Measurements from ENCODE around the gene KMT2B.

Gene KMT2B

GRCh38 chr19:35727053-35727955, 9.5 kb downstream of the KMT2B start:
- DNase-seq (ENCODE audit: low read depth in 2 of 2), result no peak

DNA sequence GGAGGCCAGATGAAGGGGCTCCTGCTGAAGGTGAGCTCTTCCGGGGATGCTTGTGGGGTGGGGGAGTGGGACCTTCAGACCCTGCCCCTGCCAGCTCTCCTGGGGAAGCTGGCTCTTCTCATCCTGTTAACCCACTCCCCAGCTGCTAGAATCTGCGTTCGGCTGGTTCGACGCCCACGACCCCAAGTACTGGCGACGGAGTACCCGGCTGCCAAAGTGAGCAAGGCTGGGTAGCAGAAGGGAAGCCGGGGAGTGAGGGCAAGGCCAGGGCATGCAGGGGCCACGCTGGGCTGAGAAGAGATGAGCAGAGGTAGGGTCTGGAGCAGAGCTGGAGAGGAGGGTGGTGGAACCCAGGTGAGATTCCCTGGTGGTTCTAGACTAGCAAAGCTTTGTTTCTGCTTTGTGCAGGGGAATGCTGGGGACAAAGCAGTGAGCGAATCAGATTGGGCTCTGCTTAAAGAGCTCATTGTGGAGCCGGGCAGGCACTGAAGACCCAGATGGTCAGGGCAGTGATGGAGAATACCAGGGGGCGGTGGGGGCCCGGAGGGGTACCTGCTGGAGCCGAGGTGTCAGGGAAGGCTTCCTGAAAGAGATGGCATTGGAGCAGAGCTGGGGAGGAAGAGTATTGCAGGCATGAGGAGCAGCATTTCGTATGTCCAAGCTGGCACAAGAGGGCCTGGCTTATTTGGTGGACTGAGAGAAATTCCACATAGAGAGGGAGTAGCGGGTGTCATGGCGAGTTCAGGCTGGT, 10.3 kb downstream of the KMT2B start:
- no peak for DNase-seq (ENCODE audit: low read depth in 2 of 2)

GRCh38 chr19:35729021-35729420, 11.2 kb downstream of the KMT2B start:
- DNase-seq (ENCODE audit: low read depth in 2 of 2), result no peak

- DNase-seq (ENCODE audit: low read depth in 2 of 2), result no peak
These were observed 12.0 kb downstream of the KMT2B start for GRCh38 chr19:35729763-35730162.

DNA sequence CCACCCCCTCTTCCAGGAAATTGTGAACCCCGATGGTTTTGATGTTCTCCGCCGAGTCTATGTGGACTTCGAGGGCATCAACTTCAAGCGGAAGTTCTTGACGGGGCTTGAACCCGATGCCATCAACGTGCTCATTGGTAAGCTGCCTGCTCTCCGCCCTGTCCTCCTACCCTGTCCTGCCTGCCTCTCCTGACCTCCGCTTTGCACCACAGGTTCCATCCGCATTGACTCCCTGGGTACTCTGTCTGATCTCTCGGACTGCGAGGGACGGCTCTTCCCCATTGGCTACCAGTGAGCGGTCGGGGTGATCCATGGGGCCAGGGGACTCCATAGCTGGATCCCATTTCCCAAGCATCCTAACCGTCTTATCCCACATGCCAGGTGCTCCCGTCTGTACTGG, 12.5 kb downstream of the KMT2B start:
- no peak for DNase-seq (ENCODE audit: low read depth in 2 of 2)

DNA sequence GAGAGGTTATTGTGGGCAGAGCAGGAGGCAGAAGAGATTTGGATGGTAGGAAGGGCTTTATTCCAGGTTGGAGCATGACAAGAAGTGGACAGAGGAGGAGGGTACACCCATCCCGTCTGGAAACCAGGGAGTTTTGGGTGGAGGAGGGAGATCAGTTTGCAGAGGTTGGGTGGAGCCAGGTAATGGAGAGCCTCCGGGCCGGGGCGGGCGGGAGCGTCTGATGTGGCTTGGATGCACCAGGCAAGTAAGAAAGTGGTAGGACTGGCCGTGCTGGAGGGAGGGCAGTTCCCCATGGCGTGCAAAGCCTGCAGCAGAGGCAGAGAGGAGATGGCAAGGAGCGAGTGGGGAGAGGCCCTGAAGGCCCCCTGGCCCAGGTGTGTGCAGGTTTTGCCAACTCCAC, 13.6 kb downstream of the KMT2B start:
- no peak for DNase-seq (ENCODE audit: low read depth in 2 of 2)

DNA sequence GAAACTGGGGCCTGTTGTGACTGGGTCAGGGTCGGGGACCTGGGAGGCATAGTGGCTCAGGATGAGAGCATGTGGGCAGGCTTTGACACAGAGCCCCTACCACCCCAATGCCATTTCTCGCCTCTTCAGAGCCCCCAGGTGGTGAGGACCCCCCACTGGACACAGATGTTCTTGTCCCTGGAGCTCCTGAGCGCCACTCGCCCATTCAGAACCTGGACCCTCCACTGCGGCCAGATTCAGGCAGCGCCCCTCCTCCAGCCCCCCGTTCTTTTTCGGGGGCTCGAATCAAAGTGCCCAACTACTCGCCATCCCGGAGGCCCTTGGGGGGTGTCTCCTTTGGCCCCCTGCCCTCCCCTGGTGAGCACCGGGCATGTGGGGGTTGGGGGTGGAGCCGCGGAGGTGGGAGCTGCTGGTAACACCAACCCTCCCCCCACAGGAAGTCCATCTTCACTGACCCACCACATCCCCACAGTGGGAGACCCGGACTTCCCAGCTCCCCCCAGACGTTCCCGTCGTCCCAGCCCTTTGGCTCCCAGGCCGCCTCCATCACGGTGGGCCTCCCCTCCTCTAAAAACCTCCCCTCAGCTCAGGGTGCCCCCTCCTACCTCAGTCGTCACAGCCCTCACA, 14.1 kb downstream of the KMT2B start:
- no peak for DNase-seq (ENCODE audit: low read depth in 2 of 2)

GRCh38 chr19:35732540-35733179, 14.9 kb downstream of the KMT2B start:
- no peak for DNase-seq (ENCODE audit: low read depth in 2 of 2)

GRCh38 chr19:35733180-35734125, 15.7 kb downstream of the KMT2B start:
- DNase-seq (ENCODE audit: low read depth in 2 of 2), result no peak

DNA sequence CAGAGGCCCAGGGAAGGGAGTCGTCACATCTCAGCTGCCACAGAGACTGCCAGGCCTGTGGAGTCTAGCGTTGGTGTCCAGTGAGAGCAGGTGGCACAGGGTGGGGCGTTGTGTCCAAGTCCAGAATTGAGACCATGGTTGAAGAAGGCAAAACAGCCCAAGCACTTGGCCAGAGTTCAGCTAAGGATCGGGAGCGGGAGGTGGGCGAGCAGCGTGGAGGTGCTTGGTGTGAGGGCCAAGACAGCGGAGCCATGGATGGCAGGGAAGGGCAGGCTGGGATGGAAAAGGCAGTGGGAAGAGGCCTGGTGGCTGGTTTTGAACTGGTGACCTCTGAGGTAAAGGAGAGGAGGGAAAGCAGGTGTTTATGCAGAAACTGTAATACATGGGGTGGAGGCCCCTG, 16.5 kb downstream of the KMT2B start:
- DNase-seq (ENCODE audit: low read depth in 2 of 2), result no peak

DNA sequence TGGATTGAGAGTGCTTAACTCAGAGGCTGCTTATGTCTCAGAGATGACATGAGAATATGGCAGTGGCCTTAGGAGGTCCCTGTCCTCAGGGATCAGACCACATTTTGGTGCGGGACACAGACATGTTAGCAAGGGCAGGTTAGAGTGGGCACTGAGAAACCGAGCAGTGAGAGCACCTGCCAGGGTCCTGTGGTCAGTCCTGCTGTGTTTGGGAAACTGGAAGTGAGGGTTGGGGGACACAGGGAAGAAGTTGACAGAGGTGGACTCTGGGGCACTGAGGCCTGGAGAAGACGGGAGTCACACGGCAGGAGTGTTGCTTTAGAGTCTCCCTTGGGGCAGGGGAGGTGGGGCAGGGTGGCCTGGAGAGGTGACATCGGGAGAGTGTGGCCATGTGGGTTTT, 17.1 kb downstream of the KMT2B start:
- DNase-seq (ENCODE audit: low read depth in 2 of 2), result no peak

DNA sequence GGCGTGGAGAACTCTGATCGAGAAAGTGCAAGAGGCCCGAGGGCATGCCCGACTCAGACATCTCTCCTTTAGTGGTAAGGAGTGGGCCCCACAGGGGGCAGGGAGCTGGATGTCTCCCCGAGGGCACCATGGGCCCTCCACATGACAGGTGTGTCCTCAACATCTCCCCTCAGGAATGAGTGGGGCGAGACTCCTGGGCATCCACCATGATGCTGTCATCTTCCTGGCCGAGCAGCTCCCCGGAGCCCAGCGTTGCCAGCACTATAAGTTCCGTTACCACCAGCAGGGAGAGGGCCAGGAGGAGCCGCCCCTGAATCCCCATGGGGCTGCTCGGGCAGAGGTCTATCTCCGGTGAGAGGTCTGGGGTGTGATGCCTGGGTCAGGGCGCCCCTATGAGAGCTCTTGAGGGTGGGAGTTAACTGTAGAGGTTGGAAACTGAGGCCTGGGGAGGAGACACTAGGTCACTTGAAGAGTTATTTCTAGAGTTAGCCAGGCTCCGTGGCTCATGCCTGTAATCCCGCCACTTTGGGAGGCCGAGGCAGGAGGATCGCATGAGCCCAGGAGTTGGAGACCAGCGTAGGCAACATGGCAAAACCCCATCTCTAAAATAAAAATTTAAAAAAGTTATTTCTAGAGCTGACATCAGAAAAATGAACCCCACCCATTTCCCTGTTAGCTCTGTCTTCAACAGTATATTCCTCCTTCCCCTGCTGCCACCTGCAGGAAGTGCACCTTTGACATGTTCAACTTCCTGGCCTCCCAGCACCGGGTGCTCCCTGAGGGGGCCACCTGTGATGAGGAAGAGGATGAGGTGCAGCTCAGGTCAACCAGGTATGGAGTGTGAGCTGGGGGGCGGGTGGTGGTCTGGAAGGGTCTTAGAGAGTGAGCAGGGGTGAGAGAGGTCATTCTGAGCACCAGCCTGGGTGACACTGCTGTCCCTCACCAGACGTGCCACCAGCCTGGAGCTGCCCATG, 19.4 kb downstream of the KMT2B start:
- no peak for DNase-seq (ENCODE audit: low read depth in 2 of 2)

GRCh38 chr19:35738021-35738886, 20.5 kb downstream of the KMT2B start:
- DNase-seq (ENCODE audit: low read depth in 2 of 2), result no peak

DNA sequence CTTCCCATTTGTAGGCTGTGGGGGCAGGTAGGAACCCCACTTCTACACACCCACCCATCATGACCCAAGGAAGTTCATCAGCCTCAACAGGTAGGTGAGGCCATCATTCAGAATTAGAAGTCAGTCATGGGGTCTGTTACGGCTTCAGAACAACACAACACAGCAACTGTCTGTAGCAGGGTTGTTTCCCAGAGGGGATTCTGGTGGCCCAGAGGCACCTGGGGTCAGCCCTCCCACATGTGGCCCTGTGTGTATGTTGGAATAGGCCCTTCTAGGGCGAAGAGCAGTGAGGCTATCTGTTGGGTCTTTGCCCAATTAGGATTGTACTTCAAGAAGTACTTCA, 21.1 kb downstream of the KMT2B start:
- no peak for DNase-seq (ENCODE audit: low read depth in 2 of 2)

- no peak for DNase-seq (ENCODE audit: low read depth in 2 of 2)
These were observed 21.7 kb downstream of the KMT2B start for GRCh38 chr19:35739275-35740107.

DNA sequence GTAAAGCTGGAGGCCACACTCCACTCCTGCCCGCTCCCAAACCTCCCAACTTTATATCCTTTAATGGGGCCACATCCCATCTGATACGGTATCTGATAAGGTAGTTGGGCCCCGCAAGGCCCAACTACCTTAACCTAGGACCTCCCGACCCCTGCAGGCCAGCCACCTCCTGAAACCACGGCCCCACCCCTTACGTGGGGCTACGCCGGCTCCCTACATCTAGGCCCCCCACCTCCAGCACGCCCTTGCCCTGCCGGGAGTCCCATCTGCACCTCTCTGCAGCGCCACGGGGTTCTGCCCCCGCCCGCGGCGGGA, 22.3 kb downstream of the KMT2B start:
- no peak for DNase-seq (ENCODE audit: low read depth in 2 of 2)

DNA sequence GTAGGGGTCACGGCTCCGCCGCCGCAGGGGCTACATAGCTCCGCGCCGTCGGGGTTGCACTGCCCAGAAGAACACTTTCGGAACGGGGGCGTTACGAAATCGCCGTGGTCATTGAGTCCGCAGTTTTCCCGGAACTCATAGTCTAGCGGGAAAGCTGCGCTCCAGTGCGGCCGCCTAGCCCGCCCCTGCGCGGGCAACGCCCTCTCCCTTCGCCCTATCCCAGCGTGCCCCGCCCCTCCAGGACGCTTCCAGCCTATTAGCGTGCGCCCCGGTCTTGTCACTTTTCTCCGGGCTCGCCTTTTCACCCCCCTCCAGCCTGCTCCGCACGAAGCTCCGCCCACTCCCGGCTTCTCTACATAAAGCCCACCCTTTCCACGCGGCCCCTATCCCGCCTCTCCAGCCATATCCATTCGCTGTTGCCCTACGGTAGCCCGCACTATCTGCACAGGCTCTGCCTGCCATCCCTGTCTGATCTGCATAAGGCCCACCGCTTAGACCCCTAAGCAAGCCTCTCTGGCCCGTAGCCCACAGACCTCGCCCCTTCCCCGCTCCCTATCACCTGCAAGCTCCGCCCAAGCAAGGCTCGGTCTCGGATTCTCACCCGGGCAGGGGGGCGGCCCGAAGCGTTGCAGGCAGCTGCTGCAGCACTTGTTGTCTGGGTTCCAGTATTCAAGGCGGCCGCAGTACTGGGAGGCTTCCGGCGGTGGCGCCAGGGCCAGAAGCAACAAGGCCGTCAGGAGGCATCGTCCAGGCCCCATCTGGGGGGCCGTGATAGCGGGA, 22.8 kb downstream of the KMT2B start:
- peak; percentile 91 to 97 for DNase-seq (ENCODE audit: low read depth in 2 of 2)

GRCh38 chr19:35741203-35741515, 23.4 kb downstream of the KMT2B start:
- no peak for DNase-seq (ENCODE audit: low read depth in 2 of 2)
